Activated CD4-positive, alpha-beta memory T cell treated with anti-CD3 and anti-CD28 coated beads for 36 hours (primary cell): ENCODE data around the gene TALDO1. TPM values are rescaled to one million over a fixed set of nuclear protein-coding genes. Genes with fewer than 3 reads are reported as not detected.

ENCODE experiments used
- CTCF ChIA-PET: fragments of 350-600 bp; sonication (Branson Sonifier 250); formaldehyde crosslinking; loops from one replicate; lab custom pipeline; 2021; ENCODE audit warnings: antibody characterized with exemption, inconsistent platforms; lab: Charles Lee
- POLR2A ChIA-PET: fragments of 350-600 bp; sonication (Branson Sonifier 250); formaldehyde crosslinking; loops from one replicate; lab custom pipeline; 2021; ENCODE audit warnings: antibody characterized with exemption; lab: Charles Lee
- DNase-seq: peaks from one replicate; pipeline ENCODE4 v3.0.0-alpha.2; 2020
- H3K27ac Mint-ChIP-seq: one replicate; pipeline ENCODE4 v1.8.0; 2021; ENCODE audit warnings: mixed read lengths
- H3K27me3 Mint-ChIP-seq: one replicate; pipeline ENCODE4 v1.8.0; 2021; ENCODE audit warnings: mixed read lengths
- H3K36me3 Mint-ChIP-seq: one replicate; pipeline ENCODE4 v1.8.0; 2021; ENCODE audit warnings: mixed read lengths
- H3K4me1 Mint-ChIP-seq: one replicate; pipeline ENCODE4 v1.8.0; 2021; ENCODE audit warnings: low read depth, mixed read lengths
- H3K4me3 Mint-ChIP-seq: one replicate; pipeline ENCODE4 v1.8.0; 2021; ENCODE audit warnings: mild to moderate bottlenecking, mixed read lengths
- H3K9me3 Mint-ChIP-seq: one replicate; pipeline ENCODE4 v1.8.0; 2021; ENCODE audit warnings: mixed read lengths
- intact Hi-C: fragments of 100-400 bp; cut with micrococcal nuclease; formaldehyde crosslinking; loops from one replicate; pipeline ENCODE4 v1.15.1; 2023
- total RNA-seq, 2 experiments: library from RNA; stranded (reverse); gene quantifications; one replicate each; pipeline ENCODE4 v1.2.3, GENCODE V29; 2021

Gene TALDO1
- total RNA-seq, 2 experiments from 2014 or later = 284 to 296 TPM

DNA sequence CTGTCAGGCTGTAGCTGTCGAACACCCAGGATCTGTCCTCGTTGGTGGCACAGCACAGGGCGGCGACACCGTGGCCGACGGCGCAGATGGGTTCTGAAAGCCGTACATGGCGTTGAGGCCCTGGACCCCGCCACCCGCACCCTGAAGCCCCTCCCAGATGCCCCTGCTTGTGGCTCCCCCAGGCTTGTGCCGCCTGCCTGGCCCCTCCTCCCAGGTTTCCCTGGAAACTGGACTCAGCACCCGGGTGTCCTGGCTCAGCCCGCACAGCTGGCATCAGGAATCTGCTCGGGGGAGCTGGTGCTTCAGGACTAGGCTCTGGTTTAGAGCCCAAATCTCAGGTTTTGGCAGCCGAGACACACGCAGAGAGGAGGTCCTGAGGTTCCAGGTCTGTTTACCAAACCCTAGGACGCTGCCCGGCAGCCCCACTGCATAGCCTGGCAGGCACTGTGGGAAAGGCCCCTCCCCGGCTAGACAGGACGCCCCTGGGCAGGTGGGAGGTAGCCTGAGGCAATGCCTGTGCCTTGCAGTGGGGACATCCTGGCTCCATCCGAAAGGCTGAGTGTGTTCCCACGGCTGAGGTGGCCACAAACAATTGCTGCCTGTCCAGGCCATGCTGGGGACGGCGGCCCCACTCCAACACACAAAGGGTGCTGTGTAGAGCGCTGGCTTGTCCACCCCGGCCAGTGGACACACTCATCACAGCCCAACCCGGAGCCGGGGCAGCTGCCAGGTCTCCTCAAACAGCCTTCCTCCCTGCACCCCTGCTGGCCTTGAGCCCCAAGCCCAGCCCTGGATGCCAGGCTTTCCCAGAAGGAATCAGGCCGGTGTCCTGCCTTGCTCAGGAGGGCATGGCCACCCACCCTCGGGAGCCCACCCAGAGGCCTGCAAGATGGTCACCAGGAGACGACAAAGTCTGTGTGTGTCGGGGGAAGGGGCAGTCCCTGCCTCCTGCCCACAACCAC, 25.4 kb downstream of the TALDO1 start:
- no peak for DNase-seq
- H3K4me3 Mint-ChIP-seq = no peak overlapping the region
- ChIA-PET POLR2A (no interaction called here), CTCF (interaction anchor here (0.6 kb wide), 1 partner anchor 14 kb away, joined by 3 read pairs; no protein-coding TSS in a partner anchor)
- H3K9me3 Mint-ChIP-seq = no peaks in the 10 kb centered on the region
- no peaks in the 10 kb centered on the region for H3K27me3 Mint-ChIP-seq
- H3K4me1 Mint-ChIP-seq = peaks cover 11% of the 10 kb centered on the region
- intact Hi-C loops = no loop called here
- H3K27ac Mint-ChIP-seq = no peak overlapping the region
- peaks cover 10% of the 10 kb centered on the region for H3K36me3 Mint-ChIP-seq

DNA sequence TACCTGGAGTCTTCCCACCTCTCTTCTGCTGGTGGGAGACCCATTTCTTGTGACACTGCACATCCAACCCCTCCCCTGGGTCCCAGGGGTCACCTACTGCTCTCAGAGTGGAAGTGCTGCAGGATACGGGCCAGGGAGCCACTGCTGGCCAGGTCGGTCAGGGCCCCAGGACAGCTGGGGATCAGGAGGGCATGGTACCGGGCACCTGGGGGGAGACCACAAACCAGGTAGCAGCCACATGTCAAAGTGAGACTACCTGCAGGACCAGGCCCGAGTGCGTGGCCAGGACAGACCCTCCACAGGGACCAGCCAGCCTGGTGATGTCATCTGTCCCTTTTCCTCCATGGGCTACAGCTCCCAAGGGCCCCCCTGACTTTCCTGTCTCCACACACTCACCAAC, 26.2 kb downstream of the TALDO1 start:
- Mint-ChIP-seq H3K36me3 (peaks cover 10% of the 10 kb centered on the region), H3K27ac (no peak overlapping the region), H3K4me1 (peaks cover 11% of the 10 kb centered on the region), H3K27me3 (no peaks in the 10 kb centered on the region), H3K9me3 (no peaks in the 10 kb centered on the region), H3K4me3 (no peak overlapping the region)
- ChIA-PET POLR2A (no interaction called here), CTCF (no interaction called here)
- no peak for DNase-seq
- intact Hi-C loops = no loop called here

DNA sequence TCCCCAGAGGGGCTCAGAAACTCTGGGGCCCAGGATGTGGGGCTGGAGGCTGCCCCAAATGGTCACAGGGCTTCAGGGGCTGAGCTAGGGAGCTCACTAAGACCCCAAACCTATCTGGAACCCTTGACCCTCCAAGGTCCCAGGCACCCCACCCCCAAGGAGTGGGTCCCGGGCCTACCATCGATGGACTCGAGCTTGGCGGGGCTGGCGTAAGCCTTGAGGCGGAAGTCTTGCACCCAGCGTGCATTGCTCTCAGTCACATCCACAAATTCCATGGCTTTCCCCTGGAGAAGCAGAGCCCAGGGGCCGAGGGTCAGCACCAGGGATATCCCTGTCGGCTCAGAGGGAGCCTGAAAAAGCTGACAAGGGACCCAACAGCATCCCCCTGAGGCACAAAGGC, 26.6 kb downstream of the TALDO1 start:
- intact Hi-C loops = no loop called here
- H3K4me1 Mint-ChIP-seq = peaks cover 12% of the 10 kb centered on the region
- H3K27ac Mint-ChIP-seq = no peak overlapping the region
- no peak overlapping the region for H3K4me3 Mint-ChIP-seq
- ChIA-PET CTCF (no interaction called here), POLR2A (no interaction called here)
- H3K36me3 Mint-ChIP-seq = peaks cover 10% of the 10 kb centered on the region
- DNase-seq = no peak
- no peaks in the 10 kb centered on the region for H3K27me3 Mint-ChIP-seq
- no peaks in the 10 kb centered on the region for H3K9me3 Mint-ChIP-seq

DNA sequence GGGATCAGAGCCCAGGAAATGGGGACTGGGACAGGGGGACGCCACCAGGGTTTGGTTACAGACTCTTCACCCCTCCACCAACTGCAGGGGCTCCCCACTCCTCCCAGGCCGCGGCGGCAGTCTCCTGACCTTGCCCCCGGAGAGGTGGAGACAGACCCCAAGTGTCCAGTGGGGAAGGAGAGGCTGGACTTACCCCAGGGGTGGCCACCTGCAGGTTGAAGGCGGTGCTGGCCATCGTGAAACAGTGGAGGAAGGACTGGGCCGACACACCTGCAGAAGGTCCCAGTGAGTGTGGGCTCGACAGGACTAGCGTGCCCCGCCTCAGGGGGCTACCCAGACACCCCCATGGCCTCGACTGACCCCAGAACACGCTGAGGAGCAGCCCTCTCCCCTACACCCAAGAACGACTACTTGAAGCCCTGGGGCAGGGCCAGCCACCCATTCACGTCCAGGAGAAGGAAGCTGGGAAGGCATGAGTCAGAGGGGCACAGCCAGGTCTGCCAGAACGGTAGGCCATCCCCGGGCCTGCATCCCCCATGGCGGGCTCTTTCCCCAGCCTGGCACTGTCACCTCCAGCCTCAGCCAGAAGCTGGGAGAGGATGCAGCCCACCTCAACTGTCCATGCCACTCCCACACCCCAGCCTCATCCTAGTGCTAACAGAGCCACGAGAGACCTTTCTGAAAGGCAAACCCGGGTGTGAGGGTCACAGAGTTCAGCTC, 27.8 kb downstream of the TALDO1 start:
- intact Hi-C loops = no loop called here
- Mint-ChIP-seq H3K27ac (no peak overlapping the region), H3K4me1 (peaks cover 19% of the 10 kb centered on the region), H3K27me3 (no peaks in the 10 kb centered on the region), H3K4me3 (peak overlapping the region; percentile 62), H3K9me3 (no peaks in the 10 kb centered on the region), H3K36me3 (peaks cover 10% of the 10 kb centered on the region)
- ChIA-PET POLR2A (interaction anchor here (0.6 to 2.1 kb wide), 4 partner anchors 11 to 36 kb away, joined by 3 to 9 read pairs (median 4); no protein-coding TSS in a partner anchor), CTCF (interaction anchor here (1.1 kb wide), 1 partner anchor 52 kb away, joined by 3 read pairs; no protein-coding TSS in a partner anchor)
- no peak for DNase-seq

DNA sequence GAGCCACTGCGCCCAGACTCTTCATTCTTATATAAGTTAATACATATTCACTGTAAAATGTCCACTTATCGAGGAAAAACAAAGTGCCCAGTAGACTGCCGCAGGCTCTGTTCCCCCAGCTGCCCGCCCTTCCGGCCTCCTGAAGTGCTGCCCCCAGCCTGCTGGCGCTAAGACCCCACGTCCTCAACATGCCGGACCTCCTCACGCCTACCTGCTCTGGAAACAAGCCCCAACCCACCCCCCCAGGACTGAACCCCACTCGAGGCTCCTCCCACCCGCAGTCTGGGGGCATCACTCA, 28.9 kb downstream of the TALDO1 start:
- H3K27ac Mint-ChIP-seq = peak overlapping the region; percentile 70
- H3K27me3 Mint-ChIP-seq = no peaks in the 10 kb centered on the region
- H3K4me3 Mint-ChIP-seq = peak overlapping the region; percentile 85
- no peak for DNase-seq
- intact Hi-C loops = loop anchor here (2.0 kb wide), 1 partner anchor 21 kb away; no protein-coding TSS in a partner anchor
- peaks cover 2% of the 10 kb centered on the region for H3K36me3 Mint-ChIP-seq
- H3K4me1 Mint-ChIP-seq = peaks cover 21% of the 10 kb centered on the region
- H3K9me3 Mint-ChIP-seq = no peaks in the 10 kb centered on the region
- POLR2A ChIA-PET = interaction anchor here (0.7 to 2.1 kb wide), 6 partner anchors 14 to 85 kb away, joined by 3 to 9 read pairs (median 3); partner anchors contain the start of genes CEND1, RPLP2 and TALDO1
- CTCF ChIA-PET = interaction anchor here (0.9 to 2.2 kb wide), 3 partner anchors 10 to 54 kb away, joined by 4 to 5 read pairs (median 4); no protein-coding TSS in a partner anchor

DNA sequence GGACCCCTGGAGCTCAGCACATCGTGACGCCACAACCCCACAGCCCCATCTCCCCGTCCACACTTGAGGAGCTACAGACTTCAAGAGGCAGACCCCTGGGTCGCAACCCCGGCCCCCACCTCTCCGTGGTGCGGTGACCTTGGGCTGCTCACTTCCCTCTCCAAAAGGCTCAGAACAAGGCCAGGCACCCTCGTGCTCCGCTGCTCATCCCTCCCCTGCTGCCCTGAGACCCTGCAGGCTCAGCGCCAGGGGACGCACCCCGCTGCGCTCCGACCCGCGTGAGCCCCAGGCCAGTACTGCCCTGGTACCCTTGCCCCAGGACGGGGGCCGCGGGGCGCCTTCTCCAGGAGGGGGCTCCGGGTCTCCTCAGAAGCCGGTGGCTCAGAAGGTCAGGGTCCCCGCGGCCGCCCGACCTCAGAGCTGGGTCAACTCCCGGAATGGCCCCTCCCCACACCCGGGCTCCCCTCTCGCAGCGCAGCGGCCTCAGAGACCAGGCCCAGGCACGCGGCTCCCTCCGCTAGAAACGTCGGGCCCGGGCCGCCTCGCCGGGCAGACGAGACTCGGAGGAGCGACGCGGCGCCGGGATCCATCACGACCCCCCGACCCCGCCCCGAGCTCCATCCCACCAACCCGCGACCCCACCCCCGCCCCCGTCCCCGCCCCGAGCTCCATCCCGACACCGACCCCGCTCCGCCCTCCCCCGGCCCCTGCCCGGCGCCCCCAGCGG, 29.5 kb downstream of the TALDO1 start:
- intact Hi-C loops = loop anchor here (2.0 kb wide), 1 partner anchor 20 kb away; no protein-coding TSS in a partner anchor
- Mint-ChIP-seq H3K4me3 (peak overlapping the region; percentile 85), H3K36me3 (peaks cover 2% of the 10 kb centered on the region), H3K9me3 (no peaks in the 10 kb centered on the region), H3K4me1 (peaks cover 21% of the 10 kb centered on the region), H3K27me3 (no peaks in the 10 kb centered on the region), H3K27ac (peak overlapping the region; percentile 70)
- DNase-seq = peak; percentile 29
- CTCF ChIA-PET = interaction anchor here (0.9 to 2.2 kb wide), 3 partner anchors 11 to 55 kb away, joined by 4 to 5 read pairs (median 4); no protein-coding TSS in a partner anchor
- POLR2A ChIA-PET = interaction anchor here (0.7 to 2.1 kb wide), 7 partner anchors 14 to 86 kb away, joined by 3 to 9 read pairs (median 3); partner anchors contain the start of genes CEND1, RPLP2, TALDO1 and TSPAN4

DNA sequence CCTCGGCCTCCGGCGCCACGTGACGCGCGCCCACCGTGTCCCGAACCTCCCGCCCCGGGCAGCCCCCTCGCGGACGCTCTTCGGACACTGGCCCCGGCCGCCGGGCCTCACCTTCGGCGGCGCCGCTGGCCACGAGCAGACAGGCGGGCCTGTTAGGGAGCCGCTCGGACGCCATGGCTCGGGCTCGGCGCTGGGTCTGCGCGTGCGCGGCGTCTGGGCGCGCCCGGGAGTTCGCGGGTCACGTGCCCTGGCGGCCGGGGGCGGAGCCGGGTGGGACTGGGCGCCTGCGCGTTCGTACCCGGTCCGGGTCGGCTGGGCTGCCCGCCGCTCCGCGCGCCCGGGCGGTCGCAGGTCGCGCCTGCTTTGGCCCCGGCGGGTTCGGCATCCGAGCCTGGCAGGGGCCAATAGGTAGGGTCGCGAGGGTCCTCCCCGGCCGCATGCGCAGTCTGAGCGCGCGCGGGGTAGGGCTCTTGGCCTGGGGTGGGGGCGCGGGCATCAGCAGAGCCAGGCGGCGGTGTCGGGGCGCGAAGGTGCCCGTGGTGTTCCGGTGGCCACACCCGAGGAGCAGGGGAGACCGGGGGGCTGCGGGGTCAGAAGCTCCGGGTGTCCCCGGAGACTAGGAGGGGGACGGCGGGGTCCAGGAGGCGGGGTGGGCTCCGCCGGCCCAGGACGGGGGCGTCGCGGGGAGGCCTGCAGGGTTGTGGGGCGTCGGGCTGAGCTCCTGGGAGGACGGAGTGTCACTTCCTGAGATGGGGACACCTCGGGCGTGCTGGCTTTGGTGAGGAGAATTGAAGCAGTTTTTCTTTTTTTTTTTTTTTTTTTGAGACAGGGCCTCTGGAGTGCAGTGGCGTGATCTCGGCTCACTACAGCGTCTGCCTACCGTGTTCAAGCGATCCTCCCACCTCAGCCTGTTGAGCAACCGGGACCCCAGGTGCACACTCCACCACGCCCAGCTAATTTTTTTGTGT, 30.3 kb downstream of the TALDO1 start, which contains the start of gene GATD1:
Gene GATD1, minus strand, starts transcription at position 200 of the 968 bp plus-strand sequence. Its CDS starts 25 bp downstream, at position 175.
- CTCF ChIA-PET = interaction anchor here (0.9 to 2.2 kb wide), 3 partner anchors 19 to 56 kb away, joined by 4 to 5 read pairs (median 4); no protein-coding TSS in a partner anchor
- intact Hi-C loops = loop anchor here (2.0 kb wide), 1 partner anchor 19 kb away; no protein-coding TSS in a partner anchor

DNA sequence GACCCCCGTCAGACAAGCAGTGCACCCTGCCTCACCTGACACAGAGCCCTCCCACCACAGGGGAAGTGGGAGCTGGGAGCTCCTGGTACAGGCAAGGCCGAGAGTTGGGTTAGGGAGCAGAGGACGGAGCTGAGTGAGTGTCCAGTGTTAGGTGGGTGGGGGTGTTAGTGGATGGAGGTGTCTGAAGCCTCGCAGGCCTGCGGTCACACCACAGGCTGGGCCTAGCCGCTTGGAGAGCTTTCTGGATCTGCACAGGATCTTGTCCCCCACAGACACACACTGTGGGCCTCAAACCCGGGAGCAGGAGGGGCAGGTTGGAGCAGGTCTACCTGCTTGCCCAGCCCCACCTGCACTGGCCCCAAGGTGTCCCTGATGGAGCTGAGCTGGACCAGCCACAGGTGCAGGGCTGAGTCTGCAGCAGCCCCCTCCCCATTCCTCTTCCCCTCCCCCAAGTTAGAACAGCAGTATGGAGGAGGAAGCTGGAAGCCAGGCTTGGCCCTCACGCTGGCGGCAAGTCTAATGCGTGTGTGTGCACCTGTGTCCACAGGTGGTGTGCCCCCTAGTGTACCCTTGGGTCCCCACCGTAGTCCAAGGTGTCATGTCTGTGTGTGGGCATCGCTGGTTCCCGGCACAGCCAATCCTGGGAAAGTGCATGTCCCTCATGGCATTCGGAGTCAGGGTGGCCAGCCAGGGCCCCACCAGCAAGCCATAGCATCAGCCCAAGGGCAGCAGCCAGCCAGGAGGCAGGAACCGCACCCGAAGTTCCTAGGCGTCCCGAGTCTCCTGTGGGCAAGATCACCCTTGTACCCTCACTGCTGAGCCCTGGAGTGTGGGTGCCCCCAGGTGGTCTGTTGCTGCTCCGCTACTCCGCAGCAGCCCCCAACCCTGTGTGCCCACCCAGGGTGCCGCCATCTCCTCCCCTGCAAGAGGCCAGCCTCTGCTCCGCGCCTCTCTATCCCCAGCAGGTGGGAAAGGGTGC, 32.0 kb downstream of the TALDO1 start:
- Mint-ChIP-seq H3K36me3 (peaks cover 5% of the 10 kb centered on the region), H3K9me3 (no peaks in the 10 kb centered on the region), H3K4me1 (peaks cover 20% of the 10 kb centered on the region), H3K4me3 (peak overlapping the region; percentile 9), H3K27me3 (no peaks in the 10 kb centered on the region), H3K27ac (no peak overlapping the region)
- DNase-seq = no peak
- POLR2A ChIA-PET = no interaction called here
- CTCF ChIA-PET = no interaction called here
- intact Hi-C loops = no loop called here

More for the DNA sequence above, 30.3 kb downstream of the TALDO1 start, which contains the start of gene GATD1:
- DNase-seq = peak; percentile 95
- Mint-ChIP-seq H3K36me3 (peaks cover 2% of the 10 kb centered on the region), H3K27me3 (no peaks in the 10 kb centered on the region), H3K27ac (peak within 1 kb of the TSS; percentile 70), H3K4me1 (peaks cover 21% of the 10 kb centered on the region), H3K4me3 (peak within 1 kb of the TSS; percentile 85), H3K9me3 (no peaks in the 10 kb centered on the region)
- POLR2A ChIA-PET = interaction anchor here (0.8 to 2.1 kb wide), 5 partner anchors 12 to 65 kb away, joined by 3 to 9 read pairs (median 4); partner anchors contain the start of genes CEND1, RPLP2 and TSPAN4

DNA sequence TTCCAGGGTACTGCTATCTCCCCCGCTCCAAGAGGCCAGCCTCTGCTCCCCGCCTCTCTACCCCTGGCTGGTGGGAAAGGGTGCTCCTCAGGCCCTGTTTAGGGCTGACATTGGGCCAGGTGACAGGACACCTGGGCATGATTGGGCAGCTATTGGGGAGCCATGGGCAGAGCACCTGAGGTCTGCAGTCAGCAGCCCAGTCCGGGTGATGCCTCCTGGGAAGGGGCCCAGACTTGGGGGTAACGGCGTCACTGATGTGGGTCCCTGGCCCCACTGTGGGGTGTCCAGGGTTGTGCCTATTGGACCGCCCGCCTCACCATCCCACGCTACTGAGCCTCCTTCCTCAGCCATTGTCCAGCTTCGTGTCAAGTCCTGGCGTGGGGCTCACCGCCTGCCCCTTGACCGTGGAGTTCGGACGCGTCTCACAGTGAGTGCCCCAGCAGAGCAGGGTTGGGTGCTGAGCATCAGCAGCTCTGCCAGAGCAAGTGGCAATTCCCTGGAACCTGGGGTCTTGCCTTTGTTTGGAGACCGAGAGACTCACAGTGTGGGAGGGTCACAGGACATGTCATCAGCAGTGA, 32.8 kb downstream of the TALDO1 start:
- Mint-ChIP-seq H3K4me1 (peaks cover 19% of the 10 kb centered on the region), H3K4me3 (no peak overlapping the region), H3K36me3 (peaks cover 5% of the 10 kb centered on the region), H3K27ac (no peak overlapping the region), H3K27me3 (no peaks in the 10 kb centered on the region), H3K9me3 (no peaks in the 10 kb centered on the region)
- CTCF ChIA-PET = no interaction called here
- DNase-seq = no peak
- POLR2A ChIA-PET = no interaction called here
- intact Hi-C loops = no loop called here
